Medulla oblongata (tissue), 1 donor: ENCODE results near the gene MMS19.

Experiments
- DNase-seq: peaks from one replicate; pipeline ENCODE4 v3.0.0-alpha.2; 2015; ENCODE audit errors: extremely low spot score

The MMS19 gene

DNA sequence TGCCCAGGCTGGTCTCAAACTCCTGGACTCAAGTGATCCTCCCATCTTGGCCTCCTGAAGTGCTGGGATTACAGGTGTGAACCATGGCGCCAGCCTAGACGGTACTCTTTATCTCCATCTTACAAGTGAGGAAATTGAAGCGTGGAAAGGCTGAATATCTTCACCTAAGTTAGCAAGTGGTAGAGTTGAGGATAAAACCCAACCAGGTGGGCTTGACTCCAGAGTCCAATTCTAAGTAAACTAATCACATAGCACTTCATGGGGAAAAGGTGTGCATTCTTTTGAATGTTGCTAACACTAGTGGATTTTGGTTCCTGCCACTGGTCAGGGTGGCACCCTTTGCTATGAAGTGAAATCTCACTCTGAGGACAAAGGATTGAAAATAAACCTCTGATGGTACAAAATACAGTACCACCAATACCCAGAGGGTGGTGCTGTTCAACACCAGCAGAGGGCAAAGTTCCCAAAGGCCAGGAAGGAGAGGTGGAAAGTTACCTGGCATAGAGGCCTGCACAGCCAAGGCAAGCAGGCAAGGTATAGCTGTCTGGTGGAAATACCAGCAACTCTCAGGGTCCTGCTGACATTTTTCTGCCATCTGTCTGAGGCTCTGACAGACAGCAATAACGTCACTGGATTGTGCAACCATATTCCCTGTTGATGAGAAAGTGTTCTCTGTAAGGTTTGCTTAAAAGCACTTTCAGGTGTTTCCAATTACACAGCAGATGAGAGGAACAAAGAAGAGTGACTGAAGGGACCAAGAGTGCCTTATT is 34.7 kb downstream of the MMS19 start:
- DNase-seq: peak; percentile 74

DNA sequence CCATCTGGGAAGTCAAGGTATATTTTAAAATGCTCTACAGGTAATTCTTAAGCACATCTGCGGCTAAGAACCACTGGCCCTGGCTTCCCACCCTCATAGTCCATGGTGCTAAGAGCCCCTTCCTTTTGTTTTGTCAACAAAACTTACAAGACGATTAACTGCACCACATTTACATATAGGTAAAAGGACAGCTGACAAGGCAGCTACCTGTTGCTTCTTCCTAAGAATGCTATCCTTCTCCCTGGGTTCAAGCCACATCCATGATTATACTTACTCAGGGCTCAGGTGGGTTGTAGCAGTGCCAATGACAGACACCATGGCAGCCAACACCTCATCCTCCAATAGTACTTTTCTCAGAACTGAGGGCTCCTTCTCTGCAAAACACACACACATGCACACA is 35.9 kb downstream of the MMS19 start:
- DNase-seq: no peak

DNA sequence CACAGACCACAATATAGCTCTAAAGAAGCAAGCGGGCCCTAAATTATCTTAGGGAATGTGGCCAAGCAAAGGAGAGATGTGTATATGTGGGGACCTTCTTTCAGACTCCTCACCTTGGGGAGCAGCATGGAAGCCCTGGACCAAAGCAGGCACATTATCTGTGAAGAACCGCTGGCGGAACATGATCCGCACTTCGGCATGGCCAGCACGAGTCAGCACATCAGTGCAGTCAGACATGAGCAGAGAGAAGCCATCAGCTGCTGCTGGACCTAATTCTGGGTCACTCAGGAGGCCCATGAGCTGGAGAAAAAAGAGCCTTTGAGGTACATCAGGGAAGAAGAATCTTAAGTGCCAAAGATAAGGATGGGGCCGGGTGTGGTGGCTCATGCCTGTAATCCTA is 38.3 kb downstream of the MMS19 start:
- no peak for DNase-seq

DNA sequence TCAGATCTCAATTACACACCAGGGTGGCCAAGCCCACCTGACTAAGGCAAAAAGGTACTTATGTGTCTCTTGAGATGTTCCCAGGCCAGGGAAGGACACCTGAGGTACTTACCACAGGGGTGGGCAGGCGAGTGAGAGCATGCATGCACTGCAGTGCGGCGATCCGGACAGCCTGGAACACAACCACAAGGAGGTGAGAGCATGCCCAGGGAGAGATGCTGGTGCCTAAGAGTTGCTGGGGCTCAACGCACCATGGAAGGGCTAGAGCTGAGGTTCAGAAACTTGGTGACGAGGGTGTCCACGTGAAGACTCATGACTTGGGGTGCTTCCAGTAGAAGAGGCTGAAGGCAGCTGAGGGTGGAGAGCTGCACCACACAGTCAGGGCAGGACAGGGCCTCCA is 39.1 kb downstream of the MMS19 start:
- no peak for DNase-seq

DNA sequence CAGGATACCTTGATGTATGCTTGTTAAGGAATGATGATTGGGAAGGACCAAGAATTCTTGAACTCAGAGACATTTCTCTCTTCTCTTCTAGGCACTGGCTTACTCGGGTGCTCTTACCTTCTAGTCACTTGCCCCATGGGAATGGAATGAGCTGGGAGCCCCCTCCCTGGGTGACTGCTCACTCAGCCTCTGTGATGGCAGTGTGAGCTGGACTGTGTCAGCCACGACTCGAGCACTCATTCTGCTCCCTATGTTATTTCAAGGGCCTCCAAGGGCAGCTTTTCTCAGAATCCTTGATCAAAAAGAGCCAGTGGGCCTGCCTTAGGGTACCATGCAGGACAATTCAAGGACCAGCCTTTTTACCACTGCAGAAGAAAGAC is 41.5 kb downstream of the MMS19 start:
- no peak for DNase-seq

DNA sequence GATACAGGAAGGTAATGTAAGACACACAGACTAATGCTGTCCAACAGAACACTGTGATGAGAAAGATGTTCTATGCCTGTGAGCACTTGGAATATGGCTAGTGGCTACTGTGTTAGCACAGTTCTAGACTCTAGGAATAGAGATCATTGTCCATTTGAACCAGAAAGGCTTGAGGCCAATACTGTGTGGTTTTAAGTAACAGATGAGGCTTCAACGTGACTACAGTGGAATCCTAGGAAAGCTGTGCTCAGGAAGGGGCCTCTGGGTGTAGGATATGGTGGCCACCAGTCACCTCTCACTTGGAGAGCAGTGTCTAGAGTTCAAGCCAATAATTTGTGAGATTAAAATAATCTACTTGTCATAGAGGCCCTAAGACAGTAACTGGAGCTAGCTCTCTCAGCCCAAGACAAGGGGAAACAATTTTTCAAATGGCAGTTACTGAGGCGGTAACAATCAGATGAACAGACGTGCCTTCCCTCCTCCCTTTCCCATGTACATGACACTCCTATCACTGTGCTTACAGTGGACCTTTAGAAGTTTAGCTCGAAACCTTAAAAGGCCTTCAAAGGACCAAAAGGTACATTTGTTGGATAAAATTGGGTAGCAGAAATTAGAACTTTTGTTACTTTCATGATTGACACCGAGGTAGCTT is 42.1 kb downstream of the MMS19 start:
- DNase-seq: no peak

DNA sequence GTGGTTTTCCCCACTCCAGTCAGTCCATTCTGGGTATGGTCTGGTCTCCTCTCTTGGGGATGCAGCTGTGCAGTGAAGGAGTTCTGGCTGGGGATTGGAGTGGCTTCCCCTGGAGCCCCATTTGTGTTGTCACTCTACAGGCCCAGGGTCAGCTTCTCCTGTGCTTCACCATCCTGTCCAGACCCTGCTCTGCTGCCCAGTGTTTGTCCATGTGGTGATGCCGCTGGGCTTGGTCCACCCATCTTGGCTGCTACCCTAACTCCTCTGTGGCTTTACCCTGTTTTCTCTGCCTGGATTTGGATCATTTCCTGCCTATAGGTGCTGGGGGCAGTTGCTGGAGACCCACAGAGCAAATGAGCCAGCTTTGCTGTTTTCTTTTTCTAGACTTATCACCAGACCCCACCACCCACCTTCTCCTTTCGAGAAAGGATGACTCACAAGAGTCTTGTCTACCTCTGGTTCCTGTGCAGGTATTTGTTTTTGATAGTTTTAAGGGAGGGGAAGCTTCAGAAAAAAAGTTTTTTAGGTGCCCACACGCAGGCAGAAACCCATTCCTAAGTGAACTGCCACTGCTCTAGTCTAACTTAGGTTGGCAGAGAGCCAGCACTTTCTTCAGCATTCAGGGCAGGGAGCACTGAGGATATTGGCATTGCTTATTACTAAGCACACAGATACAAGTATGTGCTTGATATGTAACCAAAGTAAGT is 43.7 kb downstream of the MMS19 start:
- DNase-seq: peak; percentile 61

DNA sequence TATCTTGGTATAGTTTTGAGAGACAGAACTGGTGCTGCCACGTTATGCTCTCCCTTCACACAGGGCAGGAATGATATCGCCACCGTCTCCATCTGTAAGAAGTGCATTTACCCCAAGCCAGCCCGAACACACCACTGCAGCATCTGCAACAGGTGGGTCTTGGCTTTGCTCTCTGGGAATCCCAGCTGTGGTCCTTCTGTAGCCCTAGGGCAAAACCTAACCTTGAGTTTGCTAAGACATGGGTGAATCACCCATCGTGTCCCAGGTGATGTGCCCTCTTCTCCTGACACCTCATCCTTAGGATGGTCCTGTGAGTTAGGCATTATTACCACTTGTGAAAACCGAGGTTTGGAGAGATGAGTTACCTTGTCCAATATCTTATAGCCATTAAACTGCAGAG is 45.9 kb downstream of the MMS19 start:
- no peak for DNase-seq

DNA sequence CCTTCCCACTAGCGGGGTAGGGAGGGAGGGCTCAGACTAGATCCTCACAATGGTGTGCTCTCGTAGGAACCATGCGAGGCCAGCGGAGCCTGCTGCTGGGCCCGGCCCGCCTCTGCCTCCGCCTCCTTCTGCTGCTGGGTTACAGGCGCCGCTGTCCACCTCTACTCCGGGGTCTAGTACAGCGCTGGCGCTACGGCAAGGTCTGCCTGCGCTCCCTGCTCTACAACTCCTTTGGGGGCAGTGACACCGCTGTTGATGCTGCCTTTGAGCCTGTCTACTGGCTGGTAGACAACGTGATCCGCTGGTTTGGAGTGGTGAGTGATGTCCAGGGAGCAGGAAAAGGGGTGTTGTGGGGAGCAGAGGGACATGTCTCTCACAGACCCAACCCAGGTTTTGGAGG is 46.6 kb downstream of the MMS19 start:
- DNase-seq: no peak

DNA sequence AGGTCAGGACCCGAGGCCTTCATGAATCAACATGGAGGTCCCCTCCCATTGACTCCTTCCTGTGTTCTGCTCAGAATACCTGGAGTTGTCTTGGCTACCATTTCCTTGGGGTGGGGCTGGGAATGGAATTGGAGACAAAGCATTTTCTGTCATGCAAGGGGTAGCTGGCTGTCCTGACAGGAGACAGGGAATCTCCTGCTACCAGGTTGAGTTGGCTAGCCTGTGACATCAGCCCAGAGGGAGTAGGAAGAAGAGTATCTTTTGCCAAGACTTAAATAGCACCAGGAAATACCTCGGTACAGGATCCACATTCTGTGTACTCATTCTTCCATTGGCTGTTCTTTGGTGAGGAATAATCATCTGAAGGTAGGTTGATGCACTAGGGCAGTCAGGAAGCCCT is 47.4 kb downstream of the MMS19 start:
- DNase-seq: no peak

DNA sequence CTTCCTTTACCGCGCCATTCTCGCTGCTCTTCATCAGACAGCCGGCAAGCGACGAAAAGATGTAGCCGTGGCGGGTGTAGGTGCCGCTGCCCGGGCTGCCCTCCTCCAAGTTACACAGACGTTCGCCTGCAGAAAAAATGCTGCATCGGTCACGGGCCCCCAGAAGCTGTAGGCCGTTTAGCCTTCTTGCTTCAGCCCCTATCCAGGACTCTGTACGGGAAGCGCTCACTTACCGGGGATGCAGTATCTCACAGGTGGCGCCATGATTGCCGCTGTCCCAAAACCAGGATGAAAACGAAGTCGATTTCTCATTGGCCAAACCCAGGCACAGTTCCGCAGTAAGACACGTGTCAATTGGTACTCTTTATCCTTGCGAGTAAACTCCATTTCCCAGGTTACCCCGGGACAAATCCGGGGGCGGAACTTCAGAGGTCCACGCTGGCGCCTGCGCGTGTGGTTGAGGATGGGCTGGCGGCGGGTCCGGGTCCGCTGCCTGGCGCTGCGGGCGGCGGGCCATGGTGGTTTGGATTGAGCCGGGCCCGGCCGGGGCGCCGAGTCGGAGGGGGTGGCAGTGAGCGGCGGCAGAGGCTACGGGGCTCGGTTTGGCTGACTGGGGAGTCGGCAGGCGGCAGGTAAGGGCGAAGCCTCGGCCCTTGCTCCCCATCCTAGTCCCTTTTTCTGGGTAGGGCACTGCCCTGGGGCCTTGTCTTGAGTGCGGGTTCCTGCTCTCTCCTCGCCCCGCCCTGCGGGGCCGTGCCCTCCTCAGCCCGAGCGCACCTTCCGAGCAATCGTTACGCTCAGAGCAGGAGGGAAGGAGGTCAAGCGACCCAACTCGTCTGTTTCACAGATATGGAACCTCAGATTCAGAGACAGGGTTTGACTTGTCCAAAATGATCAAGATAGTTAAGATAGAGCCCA is 52.2 kb downstream of the MMS19 start, which contains the start of the genes EXOSC1 and ZDHHC16:
Gene EXOSC1, minus strand, starts transcription at position 285 of the 918 bp plus-strand sequence. Its CDS starts 21 bp downstream, at position 264.
Gene ZDHHC16, plus strand, starts transcription at position 454 of the 918 bp plus-strand sequence. CDS start 5,501 bp downstream, outside the sequence.
- DNase-seq: peak; percentile 99

DNA sequence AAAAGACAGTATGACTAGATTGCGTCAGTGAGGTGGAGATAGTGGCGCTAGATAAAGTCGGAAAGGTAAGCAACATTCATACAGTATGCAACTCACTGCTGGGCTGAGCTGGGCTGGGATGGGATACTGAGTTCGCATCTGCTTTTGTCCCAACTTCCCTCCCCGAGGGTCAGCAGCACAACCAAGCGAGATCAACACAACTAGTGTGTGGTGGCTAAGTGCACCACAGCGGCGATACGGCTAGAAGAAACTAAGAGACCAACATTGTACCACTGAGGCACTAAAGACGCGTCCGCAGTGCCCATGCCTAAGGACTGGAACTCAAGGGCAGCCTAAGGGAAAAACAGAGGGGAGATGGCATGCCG is 52.9 kb downstream of the MMS19 start:
- peak; percentile 15 for DNase-seq

DNA sequence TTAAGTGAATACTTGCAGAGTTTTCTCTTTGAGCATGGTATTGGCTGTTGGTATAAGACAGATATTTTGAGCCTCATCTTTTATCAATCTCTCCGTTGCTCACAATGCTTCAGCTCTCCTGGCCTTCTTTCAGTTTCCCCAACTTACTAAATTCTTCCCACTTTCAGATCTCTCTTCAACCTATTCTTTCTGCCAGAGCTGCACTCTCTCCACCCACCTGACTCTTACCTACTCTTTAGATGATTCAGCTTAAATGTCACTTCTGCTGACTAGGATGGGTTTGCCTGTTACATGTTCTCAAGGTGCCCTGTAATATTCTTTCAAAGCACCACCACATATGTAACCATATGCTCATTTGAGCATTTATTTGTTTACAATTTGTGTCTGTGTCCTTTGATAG is 54.0 kb downstream of the MMS19 start:
- no peak for DNase-seq

DNA sequence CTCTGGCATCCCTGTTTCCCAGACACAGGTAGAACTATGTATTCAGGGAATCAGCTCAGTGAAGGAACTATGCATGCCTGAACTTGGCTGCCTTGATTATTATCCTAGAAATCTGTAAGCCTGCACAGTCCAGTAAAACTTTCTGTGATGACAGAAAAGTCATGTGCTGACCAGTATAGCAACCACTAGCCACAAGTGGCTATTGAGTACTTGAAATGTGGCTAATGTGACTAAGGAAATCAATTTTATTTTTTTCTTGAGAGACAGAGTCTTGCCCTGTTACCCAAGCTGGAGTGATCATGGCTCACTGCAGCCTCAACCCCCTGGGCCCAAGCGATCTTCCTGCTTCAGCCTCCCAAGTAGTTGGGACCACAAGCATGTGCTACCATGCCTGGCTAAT is 55.9 kb downstream of the MMS19 start:
- DNase-seq: no peak

DNA sequence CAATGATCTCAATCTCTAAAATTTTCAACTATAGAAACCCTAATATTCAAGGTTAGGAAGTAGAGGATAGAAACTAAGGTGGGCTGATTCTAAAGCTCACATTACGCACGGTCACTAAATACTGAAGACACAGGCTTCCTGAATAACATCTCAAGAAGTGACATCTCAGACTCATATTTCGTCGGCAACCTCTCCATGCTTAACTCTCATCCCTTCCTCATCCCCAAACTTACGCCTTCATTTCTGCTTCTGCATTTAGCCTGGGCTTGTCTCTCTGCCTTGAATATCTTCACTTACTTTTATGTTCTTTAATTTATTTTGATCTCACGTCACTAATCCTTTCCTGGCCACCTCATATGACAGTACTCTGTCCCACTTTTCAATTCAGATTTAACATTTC is 63.0 kb downstream of the MMS19 start:
- DNase-seq: no peak

DNA sequence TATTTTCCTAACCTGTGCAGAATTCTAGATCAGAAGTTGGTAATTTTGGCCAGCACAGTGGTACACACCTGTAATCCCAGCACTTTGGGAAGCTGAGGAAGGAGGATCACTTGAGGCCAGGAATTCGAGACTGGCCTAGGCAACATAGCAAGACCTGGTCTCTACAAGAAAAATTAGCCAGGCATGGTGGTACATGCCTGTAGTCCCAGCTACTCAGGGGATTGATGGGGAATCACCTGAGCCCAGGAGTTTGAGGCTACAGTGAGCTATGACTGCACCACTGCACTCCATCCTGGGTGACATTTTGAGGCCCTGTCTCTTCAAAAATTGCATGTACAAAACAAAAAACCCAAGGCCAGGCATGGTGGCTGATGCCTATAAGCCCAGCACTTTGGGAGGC is 63.7 kb downstream of the MMS19 start:
- no peak for DNase-seq

DNA sequence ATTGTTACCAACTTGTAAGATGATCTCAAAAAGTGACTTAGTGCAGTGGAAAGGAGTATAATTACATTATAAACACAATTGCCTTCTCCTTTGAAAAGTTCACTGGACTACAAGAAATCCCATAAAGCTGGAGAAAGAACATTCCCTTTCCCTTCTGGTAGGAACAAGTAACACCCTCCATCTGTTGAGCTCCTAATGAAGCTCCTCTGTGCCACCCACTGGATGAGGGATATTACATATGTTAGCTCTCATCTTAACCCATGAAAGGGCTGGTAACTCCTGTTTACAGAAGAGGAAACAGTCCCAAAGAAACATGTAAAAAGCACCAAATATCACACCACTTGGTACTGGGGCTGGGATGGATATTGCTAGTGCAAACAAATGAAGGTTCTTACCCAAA is 64.2 kb downstream of the MMS19 start:
- no peak for DNase-seq

DNA sequence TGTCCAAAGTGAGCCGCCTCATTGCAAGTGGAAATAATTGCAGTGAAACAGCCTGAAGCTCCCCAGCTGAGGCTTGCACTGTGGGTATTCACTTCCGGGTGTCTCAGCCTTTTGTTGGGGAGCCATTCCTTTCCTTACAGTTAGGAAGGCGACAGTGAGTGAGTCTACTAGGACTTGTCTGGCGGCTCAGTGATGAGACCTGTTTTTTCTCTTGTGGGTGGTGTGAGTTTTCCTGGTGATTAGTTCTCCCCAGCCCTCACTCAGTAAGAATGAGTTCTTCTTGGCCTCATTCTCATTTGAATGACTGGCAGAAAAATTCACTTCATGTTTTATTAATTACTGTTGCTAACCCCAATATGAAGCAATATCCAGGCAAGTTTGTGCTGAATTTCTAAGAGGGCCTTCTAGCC is 69.6 kb downstream of the MMS19 start:
- no peak for DNase-seq

DNA sequence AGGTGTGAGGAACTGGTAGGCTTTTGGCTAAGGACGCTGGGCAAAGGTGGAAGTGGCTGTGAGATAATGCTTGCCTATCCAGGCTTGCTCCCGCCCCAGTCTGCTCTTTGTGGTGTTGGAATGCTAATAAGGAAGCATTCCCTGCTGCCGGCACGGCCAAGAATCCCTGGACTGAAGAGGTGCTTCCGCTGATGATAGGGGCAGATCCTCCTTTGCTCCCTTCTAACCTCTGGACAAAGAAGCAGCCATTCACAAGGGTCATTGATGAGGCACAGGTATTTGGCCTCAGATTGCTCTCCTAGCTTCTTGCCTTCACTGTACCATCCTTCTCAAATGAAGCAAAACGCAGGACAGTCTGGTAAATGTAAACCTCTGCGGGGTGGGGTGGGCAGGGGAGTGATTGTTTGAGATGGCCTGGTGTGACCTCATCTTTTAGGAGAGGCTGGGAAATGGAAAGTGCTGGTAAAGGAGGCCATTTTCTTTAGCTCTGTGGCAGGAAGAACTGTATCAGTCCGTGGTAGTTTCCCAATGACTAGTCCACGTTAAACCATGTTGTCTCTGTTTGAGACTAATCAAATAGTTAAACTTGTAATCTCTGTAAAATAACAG is 70.5 kb downstream of the MMS19 start:
- no peak for DNase-seq

DNA sequence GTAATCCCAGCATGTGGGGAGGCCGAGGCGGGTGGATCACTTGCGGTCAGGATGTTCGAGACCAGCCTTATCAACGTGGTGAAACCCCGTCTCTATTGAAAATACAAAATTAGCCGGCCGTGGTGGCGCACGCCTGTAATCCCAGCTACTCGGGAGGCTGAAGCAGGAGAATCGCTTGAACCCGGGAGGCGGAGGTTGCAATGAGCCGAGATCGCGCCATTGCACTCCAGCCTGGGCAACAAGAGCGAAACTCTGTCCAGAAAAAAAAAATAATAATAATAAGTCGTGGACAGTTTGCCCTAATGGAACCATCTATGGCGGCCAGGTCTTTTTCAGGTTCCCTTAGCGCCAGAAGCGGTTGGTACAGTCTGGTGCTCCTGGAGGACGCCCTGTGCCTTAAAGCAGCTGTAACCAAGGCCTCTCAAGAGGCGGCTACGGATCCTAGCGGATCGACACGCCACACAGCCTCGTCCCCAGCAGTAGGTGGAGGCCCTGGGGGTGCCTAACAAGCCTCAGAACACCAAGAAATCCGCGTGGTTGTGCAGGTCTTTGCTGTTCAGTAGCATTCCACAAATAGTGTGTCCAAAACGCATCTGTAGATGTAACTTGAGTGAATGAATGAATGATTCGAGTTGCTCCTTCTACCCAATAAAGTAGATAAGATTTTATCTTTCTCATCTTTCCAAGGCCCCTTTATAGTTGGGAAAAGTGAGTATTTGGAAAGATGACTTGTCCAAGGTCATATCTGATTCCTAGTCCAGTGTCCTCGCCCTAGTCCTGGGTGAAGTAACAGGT is 71.2 kb downstream of the MMS19 start:
- no peak for DNase-seq
